Activated B cell treated with CpG ODN at 0.5 μM for 24 hours (primary cell): ENCODE results near the gene GAB4. TPM values are rescaled to one million over a fixed set of nuclear protein-coding genes. Genes with fewer than 3 reads are reported as not detected.

Experiments
- ATAC-seq: fragments of 200-7000 bp; cut with Tn5 transposase; one replicate; pipeline ENCODE4 v1.10.0; 2021; ENCODE audit warnings: low read depth, mild to moderate bottlenecking, moderate library complexity
- CTCF ChIA-PET: fragments of 350-600 bp; sonication (Branson Sonifier 250); formaldehyde crosslinking; loops from one replicate; lab custom pipeline; 2021; ENCODE audit warnings: antibody characterized with exemption; lab: Charles Lee
- POLR2A ChIA-PET: fragments of 350-600 bp; sonication (Branson Sonifier 250); formaldehyde crosslinking; loops from one replicate; lab custom pipeline; 2021; ENCODE audit warnings: antibody characterized with exemption; lab: Charles Lee
- DNase-seq: peaks from one replicate; pipeline ENCODE4 v3.0.0; 2022
- H3K27ac Mint-ChIP-seq: one replicate; pipeline ENCODE4 v1.8.0; 2020; ENCODE audit warnings: mixed read lengths
- H3K27me3 Mint-ChIP-seq: one replicate; pipeline ENCODE4 v1.8.0; 2021; ENCODE audit warnings: mixed read lengths
- H3K36me3 Mint-ChIP-seq: one replicate; pipeline ENCODE4 v1.8.0; 2021; ENCODE audit warnings: low read depth, mixed read lengths
- H3K4me1 Mint-ChIP-seq: one replicate; pipeline ENCODE4 v1.8.0; 2021; ENCODE audit warnings: mixed read lengths
- H3K4me3 Mint-ChIP-seq: one replicate; pipeline ENCODE4 v1.8.0; 2020; ENCODE audit warnings: mild to moderate bottlenecking, mixed read lengths
- H3K9me3 Mint-ChIP-seq: one replicate; pipeline ENCODE4 v1.8.0; 2020; ENCODE audit warnings: mixed read lengths
- intact Hi-C: fragments of 100-400 bp; cut with micrococcal nuclease; formaldehyde crosslinking; loops from one replicate; pipeline ENCODE4 v1.15.1; 2024
- total RNA-seq: library from RNA; stranded (reverse); gene quantifications from 2 replicates; pipeline ENCODE4 v1.2.3, GENCODE V29; 2022
- TF ChIP-seq, protein P1 (sequence below): fragments of 200-600 bp; IDR thresholded peaks from one replicate; pipeline ENCODE4 v1.8.0; 2022; ENCODE audit warnings: antibody characterized with exemption, mild to moderate bottlenecking

The GAB4 gene
- total RNA-seq, 1 donor from 2014 or later = 0.29 TPM

DNA sequence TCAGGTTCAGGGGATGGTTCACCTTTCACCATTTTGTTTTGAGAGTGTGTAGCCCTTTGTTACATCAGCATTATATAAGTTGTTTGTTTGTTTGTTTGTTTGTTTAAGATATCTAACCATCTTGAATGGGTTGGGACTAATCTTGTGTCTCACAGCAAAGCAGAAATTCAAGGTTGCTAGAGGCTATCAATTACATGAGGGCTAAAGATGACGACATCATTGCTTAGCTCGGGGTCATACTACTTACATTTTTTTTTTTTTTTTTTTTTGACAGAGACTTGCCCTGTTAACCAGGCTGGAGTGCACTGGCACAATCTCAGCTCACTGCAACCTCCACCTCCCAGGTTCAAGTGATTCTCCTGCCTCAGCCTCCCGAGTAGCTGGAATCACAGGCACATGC, 95.7 kb downstream of the GAB4 start:
- ChIA-PET CTCF (no interaction called here), POLR2A (no interaction called here)
- Mint-ChIP-seq H3K27ac (no peak overlapping the region), H3K4me1 (peaks cover 15% of the 10 kb centered on the region), H3K4me3 (no peak overlapping the region), H3K9me3 (no peaks in the 10 kb centered on the region), H3K36me3 (no peaks in the 10 kb centered on the region), H3K27me3 (peaks cover 14% of the 10 kb centered on the region)
- TF ChIP-seq, protein P1, sequence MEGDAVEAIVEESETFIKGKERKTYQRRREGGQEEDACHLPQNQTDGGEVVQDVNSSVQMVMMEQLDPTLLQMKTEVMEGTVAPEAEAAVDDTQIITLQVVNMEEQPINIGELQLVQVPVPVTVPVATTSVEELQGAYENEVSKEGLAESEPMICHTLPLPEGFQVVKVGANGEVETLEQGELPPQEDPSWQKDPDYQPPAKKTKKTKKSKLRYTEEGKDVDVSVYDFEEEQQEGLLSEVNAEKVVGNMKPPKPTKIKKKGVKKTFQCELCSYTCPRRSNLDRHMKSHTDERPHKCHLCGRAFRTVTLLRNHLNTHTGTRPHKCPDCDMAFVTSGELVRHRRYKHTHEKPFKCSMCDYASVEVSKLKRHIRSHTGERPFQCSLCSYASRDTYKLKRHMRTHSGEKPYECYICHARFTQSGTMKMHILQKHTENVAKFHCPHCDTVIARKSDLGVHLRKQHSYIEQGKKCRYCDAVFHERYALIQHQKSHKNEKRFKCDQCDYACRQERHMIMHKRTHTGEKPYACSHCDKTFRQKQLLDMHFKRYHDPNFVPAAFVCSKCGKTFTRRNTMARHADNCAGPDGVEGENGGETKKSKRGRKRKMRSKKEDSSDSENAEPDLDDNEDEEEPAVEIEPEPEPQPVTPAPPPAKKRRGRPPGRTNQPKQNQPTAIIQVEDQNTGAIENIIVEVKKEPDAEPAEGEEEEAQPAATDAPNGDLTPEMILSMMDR = no peak
- intact Hi-C loops = no loop called here
- ATAC-seq (no peak), DNase-seq (no peak)

Other genes with a start within 250 kb of the GAB4 start
- 0.13 TPM in 1 of 2 replicates, not detected in the other for gene XKR3, start 182.8 kb downstream of the GAB4 start, total RNA-seq
- gene IL17RA, start 76.8 kb upstream of the GAB4 start, total RNA-seq = 15.7 and 18.1 TPM in 2 replicates
- gene TMEM121B, start 113.1 kb upstream of the GAB4 start, total RNA-seq = 0.16 and 0.17 TPM in 2 replicates
- 23.9 and 25.2 TPM in 2 replicates for gene HDHD5, start 151.1 kb upstream of the GAB4 start, total RNA-seq
- gene ADA2, start 211.2 kb upstream of the GAB4 start, total RNA-seq = 21.9 and 29.3 TPM in 2 replicates